B cell (primary cell): ENCODE results near the gene CD34. TPM values are rescaled to one million over a fixed set of nuclear protein-coding genes. Genes with fewer than 3 reads are reported as not detected.
A peak's percentile ranks its signal among the peaks of the same experiment; 100 is the strongest.

Source experiments
- ATAC-seq: fragments of 200-7000 bp; cut with Tn5 transposase; one replicate; pipeline ENCODE4 v1.10.0; 2021; ENCODE audit warnings: low read depth, mild to moderate bottlenecking, moderate number of reproducible peaks, moderate library complexity
- CTCF ChIA-PET: fragments of 350-600 bp; sonication (Branson Sonifier 250); formaldehyde crosslinking; loops from one replicate; lab custom pipeline; 2021; ENCODE audit warnings: antibody characterized with exemption, inconsistent platforms; lab: Charles Lee
- POLR2A ChIA-PET: fragments of 350-600 bp; sonication (Branson Sonifier 250); formaldehyde crosslinking; loops from one replicate; lab custom pipeline; 2021; ENCODE audit warnings: antibody characterized with exemption; lab: Charles Lee
- DNase-seq: peaks from one replicate; pipeline ENCODE4 v3.0.0; 2013
- H2AFZ ChIP-seq: 2 replicates; pipeline ENCODE4 v1.6.1; 2012; ENCODE audit warnings: mild to moderate bottlenecking, low read depth, low read length; ENCODE audit not compliant: insufficient read depth, poor library complexity, severe bottlenecking
- H3K27ac ChIP-seq, 2 donors: 1 replicate in 1 of 2; 2 replicates in 1 of 2; pipeline ENCODE4 v1.5.1; 2012 to 2013; ENCODE audit warnings: low read length in 2 of 2, mild to moderate bottlenecking in 2 of 2, moderate library complexity in 1 of 2
- H3K27me3 ChIP-seq, 4 experiments: fragments of 200-600 bp in 1 of 4; sonication (generic) in 1 of 4; replicated peaks in 1 of 4; 1 replicate in 2 of 4; 2 replicates in 2 of 4; pipeline versions ENCODE4 v1.6.1 to v1.7.0; 2013 to 2016; ENCODE audit warnings: low read length in 3 of 4, mild to moderate bottlenecking in 2 of 4, mixed read lengths in 1 of 4, moderate library complexity in 1 of 4; ENCODE audit not compliant: insufficient read depth in 4 of 4, control insufficient read depth in 3 of 4; ENCODE audit errors: control extremely low read depth in 1 of 4
- H3K36me3 ChIP-seq, 2 experiments: replicated peaks in 1 of 2; 1 replicate in 1 of 2; 2 replicates in 1 of 2; pipeline versions ENCODE4 v1.6.1 to v1.7.1; 2013; ENCODE audit warnings: low read length in 1 of 2; ENCODE audit not compliant: insufficient read depth in 2 of 2, control insufficient read depth in 1 of 2; ENCODE audit errors: control extremely low read depth in 1 of 2, extremely low read depth in 1 of 2
- H3K4me1 ChIP-seq, 2 donors: fragments of 200-600 bp in 1 of 2; sonication (generic) in 1 of 2; 1 replicate in 1 of 2; 2 replicates in 1 of 2; pipeline versions ENCODE4 v1.5.1 to v1.6.1; 2013 to 2017; ENCODE audit warnings: low read length in 2 of 2; ENCODE audit not compliant: control insufficient read depth in 2 of 2, insufficient read depth in 2 of 2
- H3K4me2 ChIP-seq: replicated peaks from 2 replicates; pipeline ENCODE3; 2012; ENCODE audit warnings: mild to moderate bottlenecking, low read depth, low read length; ENCODE audit not compliant: poor library complexity, severe bottlenecking
- H3K4me3 ChIP-seq, 5 experiments: fragments of 200-600 bp in 1 of 5; sonication (generic) in 1 of 5; 1 replicate in 3 of 5; 2 replicates in 2 of 5; pipeline versions ENCODE4 v1.5.1 to v1.7.0; 2011 to 2016; ENCODE audit warnings: low read length in 4 of 5, mild to moderate bottlenecking in 4 of 5, low read depth in 2 of 5, control low read depth in 1 of 5, moderate library complexity in 1 of 5; ENCODE audit not compliant: insufficient read depth in 1 of 5; ENCODE audit errors: control extremely low read depth in 1 of 5, extremely low read depth in 1 of 5
- H3K79me2 ChIP-seq: fragments of 200-600 bp; sonication (generic); one replicate; pipeline ENCODE4 v1.6.0; 2016; ENCODE audit warnings: low read length; ENCODE audit not compliant: control insufficient read depth, insufficient read depth
- H3K9ac ChIP-seq: fragments of 200-600 bp; sonication (generic); 2 replicates; pipeline ENCODE4 v1.6.1; 2017; ENCODE audit warnings: mild to moderate bottlenecking, low read length, moderate library complexity
- H3K9me3 ChIP-seq, 3 donors: one replicate each; pipeline versions ENCODE4 v1.6.1 to v1.7.1; 2013; ENCODE audit warnings: low read length in 2 of 3; ENCODE audit not compliant: control insufficient read depth in 2 of 3, insufficient read depth in 1 of 3; ENCODE audit errors: control extremely low read depth in 1 of 3
- H4K20me1 ChIP-seq: 2 replicates; pipeline ENCODE4 v1.6.0; 2012; ENCODE audit warnings: mild to moderate bottlenecking, low read length; ENCODE audit not compliant: insufficient read depth, control insufficient read depth, poor library complexity, severe bottlenecking
- H3K27ac Mint-ChIP-seq: one replicate; pipeline ENCODE4 v1.8.0; 2021; ENCODE audit warnings: mixed read lengths
- H3K27me3 Mint-ChIP-seq: one replicate; pipeline ENCODE4 v1.8.0; 2021; ENCODE audit warnings: mixed read lengths
- H3K4me1 Mint-ChIP-seq: one replicate; pipeline ENCODE4 v1.8.0; 2021; ENCODE audit warnings: mixed read lengths
- H3K4me3 Mint-ChIP-seq: one replicate; pipeline ENCODE4 v1.8.0; 2021; ENCODE audit warnings: mixed read lengths
- H3K9me3 Mint-ChIP-seq: one replicate; pipeline ENCODE4 v1.8.0; 2022; ENCODE audit warnings: mixed read lengths; ENCODE audit not compliant: insufficient read depth
- CTCF ChIP-seq: fragments of 200-600 bp; IDR thresholded peaks from one replicate; pipeline ENCODE4 v1.8.0; 2022; ENCODE audit warnings: antibody characterized with exemption, mild to moderate bottlenecking
- EZH2 ChIP-seq: IDR thresholded peaks from 2 replicates; pipeline ENCODE4 v1.6.1; 2012; ENCODE audit warnings: borderline replicate concordance, low read depth, mild to moderate bottlenecking, moderate library complexity, low read length; ENCODE audit not compliant: insufficient read depth, poor library complexity, severe bottlenecking
- WGBS: methylation state at CpG from one replicate; pipeline ENCODE4 v1.1.5; 2013; ENCODE audit warnings: missing lambda C conversion rate; ENCODE audit not compliant: insufficient coverage; 5-methylcytosine and 5-hydroxymethylcytosine counted together
- intact Hi-C: fragments of 100-400 bp; cut with micrococcal nuclease; formaldehyde crosslinking; loops from one replicate; pipeline ENCODE4 v1.10.0; 2022
- polyA plus RNA-seq: library from polyadenylated mRNA; depleted of rRNA; stranded (reverse); fragments of >200 nt; gene quantifications from 2 replicates; pipeline ENCODE4 v1.2.3, GENCODE V29; 2012
- total RNA-seq, 2 donors: library from RNA; stranded (reverse); fragments of 120-200 nt in 1 of 2; gene quantifications; 1 replicate in 1 of 2; 2 replicates in 1 of 2; pipeline versions ENCODE4 v1.2.3 to v1.2.4, GENCODE V29; 2013 to 2022

CD34 gene
- total and polyA plus RNA-seq, 2 donors (not counting 1 experiment from before 2014, with no cell fraction given), result not detected

- 82% methylated on average over 3 of the region's 9 CpGs for WGBS
- no peak overlapping the region for H3K4me3 Mint-ChIP-seq
- Histone ChIP-seq H3K4me3 (no peak overlapping the region), H3K27me3 (no peaks in the 10 kb centered on the region), H3K9ac (no peak overlapping the region), H2AFZ (peak overlapping the region; percentile 76), H3K36me3 (no peaks in the 10 kb centered on the region), H3K79me2 (no peaks in the 10 kb centered on the region), H3K4me2 (peak overlapping the region; percentile 65), H3K4me1 (peaks cover 10 to 22% of the 10 kb centered on the region in 2 donors), H3K9me3 (no peaks in the 10 kb centered on the region), H4K20me1 (no peaks in the 10 kb centered on the region), H3K27ac (peak overlapping the region in 1 of 2 donors; percentile 61)
- no peak overlapping the region for H3K27ac Mint-ChIP-seq
- DNase-seq (no peak), ATAC-seq (no peak)
- TF ChIP-seq EZH2 (no peak), CTCF (no peak)
- POLR2A ChIA-PET, result interaction anchor here (1.3 to 1.6 kb wide), 3 partner anchors 11 to 61 kb away, joined by 3 to 5 read pairs (median 5); no protein-coding TSS in a partner anchor
- H3K27me3 Mint-ChIP-seq, result peaks cover 12% of the 10 kb centered on the region
- CTCF ChIA-PET, result interaction anchor here (0.7 to 9.7 kb wide), 36 partner anchors 10 to 360 kb away, joined by 3 to 214 read pairs (median 5); partner anchors contain the start of gene PLXNA2
- H3K4me1 Mint-ChIP-seq, result peaks cover 27% of the 10 kb centered on the region
- intact Hi-C loops, result loop anchor here (1.0 to 10.0 kb wide), 3 partner anchors 16 to 360 kb away; partner anchors contain the start of gene PLXNA2
- H3K9me3 Mint-ChIP-seq, result no peaks in the 10 kb centered on the region
Measured at GRCh38 chr1:207884266-207885029, 26.5 kb downstream of the CD34 start.
